OCI-LY1 (cell line): ENCODE data around the gene LIPA.

Experiments
- H2AFZ ChIP-seq: fragments of 200-600 bp; sonication (generic), shearing (Covaris generic); 2 replicates; pipeline ENCODE4 v1.6.0; 2014; ENCODE audit warnings: antibody characterized with exemption, mild to moderate bottlenecking, low read length
- H3F3A ChIP-seq: fragments of 200-600 bp; sonication (generic), shearing (Covaris generic); 2 replicates; pipeline ENCODE4 v1.6.0; 2014; ENCODE audit warnings: mild to moderate bottlenecking, antibody characterized with exemption, low read length, moderate library complexity; ENCODE audit not compliant: insufficient read depth
- H3K27ac ChIP-seq: fragments of 200-600 bp; sonication (generic); 2 replicates; pipeline ENCODE4 v1.5.1; 2014; ENCODE audit warnings: low read length, mixed run types, mild to moderate bottlenecking, low read depth; ENCODE audit not compliant: poor library complexity, severe bottlenecking
- H3K27me3 ChIP-seq: fragments of 200-600 bp; sonication (generic); 2 replicates; pipeline ENCODE4 v1.6.0; 2014; ENCODE audit warnings: antibody characterized with exemption, mild to moderate bottlenecking, low read length, moderate library complexity; ENCODE audit not compliant: insufficient read depth
- H3K36me3 ChIP-seq: fragments of 200-600 bp; sonication (generic); 2 replicates; pipeline ENCODE4 v1.6.1; 2014; ENCODE audit warnings: mild to moderate bottlenecking, antibody characterized with exemption, low read length, moderate library complexity, mixed read lengths; ENCODE audit not compliant: insufficient read depth
- H3K4me1 ChIP-seq: fragments of 200-600 bp; sonication (generic); 2 replicates; pipeline ENCODE4 v1.5.1; 2014; ENCODE audit warnings: mild to moderate bottlenecking, low read length, moderate library complexity; ENCODE audit not compliant: insufficient read depth, severe bottlenecking
- H3K4me2 ChIP-seq: fragments of 200-600 bp; sonication (generic), shearing (Covaris generic); 2 replicates; pipeline ENCODE4 v1.6.1; 2014; ENCODE audit warnings: low read length
- H3K4me3 ChIP-seq: fragments of 200-600 bp; sonication (generic); 2 replicates; pipeline ENCODE4 v1.5.1; 2014; ENCODE audit warnings: low read length, low read depth, mild to moderate bottlenecking, mixed read lengths; ENCODE audit not compliant: poor library complexity, severe bottlenecking
- H3K79me2 ChIP-seq: fragments of 200-600 bp; shearing (Covaris generic); 2 replicates; pipeline ENCODE4 v1.6.1; 2016; ENCODE audit warnings: mixed run types, low read length, mixed read lengths; ENCODE audit not compliant: insufficient read depth
- H3K9ac ChIP-seq: fragments of 200-600 bp; sonication (generic), shearing (Covaris generic); 2 replicates; pipeline ENCODE4 v1.6.1; 2014; ENCODE audit warnings: mild to moderate bottlenecking, low read length, mixed read lengths
- H3K9me2 ChIP-seq: fragments of 200-600 bp; sonication (generic), shearing (Covaris generic); 2 replicates; pipeline ENCODE4 v1.6.1; 2014; ENCODE audit warnings: low read depth, mild to moderate bottlenecking, low read length, mixed read lengths
- H3K9me3 ChIP-seq: fragments of 200-600 bp; shearing (Covaris generic); 2 replicates; pipeline ENCODE4 v1.6.1; 2014; ENCODE audit warnings: low read length, mixed read lengths
- H4K20me1 ChIP-seq: fragments of 200-600 bp; sonication (generic), shearing (Covaris generic); 2 replicates; pipeline ENCODE4 v1.6.0; 2016; ENCODE audit warnings: mild to moderate bottlenecking, low read length; ENCODE audit not compliant: insufficient read depth
- CTCF ChIP-seq: fragments of 200-600 bp; sonication (generic), shearing (Covaris generic); IDR thresholded peaks from 2 replicates; pipeline ENCODE4 v1.5.1; 2017; ENCODE audit warnings: mild to moderate bottlenecking, antibody characterized with exemption, low read length, moderate library complexity, mixed read lengths
- EZH2 ChIP-seq: fragments of 200-600 bp; sonication (generic), shearing (Covaris generic); IDR thresholded peaks from 2 replicates; pipeline ENCODE4 v1.8.0; 2017; ENCODE audit warnings: borderline replicate concordance, mixed run types, mild to moderate bottlenecking, antibody characterized with exemption, low read length, moderate library complexity, mixed read lengths

LIPA gene

GRCh38 chr10:89228962-89229361, 22.6 kb downstream of the LIPA start:
- H2AFZ ChIP-seq = no peak overlapping the region
- H3K4me1 ChIP-seq = no peaks in the 10 kb centered on the region
- H3K9me2 ChIP-seq = no peaks in the 10 kb centered on the region
- no peak overlapping the region for H3K27ac ChIP-seq
- TF ChIP-seq CTCF = no peak
- TF ChIP-seq EZH2 = no peak
- H3K9me3 ChIP-seq = no peaks in the 10 kb centered on the region
- H3K4me3 ChIP-seq = no peak overlapping the region
- no peak overlapping the region for H3K9ac ChIP-seq
- H3K27me3 ChIP-seq = no peaks in the 10 kb centered on the region
- H3K4me2 ChIP-seq = no peak overlapping the region
- H4K20me1 ChIP-seq = no peaks in the 10 kb centered on the region
- H3F3A ChIP-seq = no peaks in the 10 kb centered on the region
- H3K79me2 ChIP-seq = no peaks in the 10 kb centered on the region
- no peaks in the 10 kb centered on the region; the same call in 1 of the 2 replicates for H3K36me3 ChIP-seq

- no peaks in the 10 kb centered on the region for H3K9me3 ChIP-seq
- H3K4me2 ChIP-seq = no peak overlapping the region
- H4K20me1 ChIP-seq = no peaks in the 10 kb centered on the region
- no peaks in the 10 kb centered on the region for H3K79me2 ChIP-seq
- TF ChIP-seq CTCF (no peak), EZH2 (no peak)
- H3K27ac ChIP-seq = no peak overlapping the region
- no peaks in the 10 kb centered on the region for H3K9me2 ChIP-seq
- no peaks in the 10 kb centered on the region for H3F3A ChIP-seq
- H3K27me3 ChIP-seq = no peaks in the 10 kb centered on the region
- H3K4me3 ChIP-seq = no peak overlapping the region
- H3K4me1 ChIP-seq = no peaks in the 10 kb centered on the region
- no peak overlapping the region for H3K9ac ChIP-seq
- no peaks in the 10 kb centered on the region; the same call in 1 of the 2 replicates for H3K36me3 ChIP-seq
- H2AFZ ChIP-seq = no peak overlapping the region
These were observed 23.4 kb downstream of the LIPA start for GRCh38 chr10:89228146-89228545.

GRCh38 chr10:89226891-89227290, 24.7 kb downstream of the LIPA start:
- no peak for TF ChIP-seq EZH2
- TF ChIP-seq CTCF = no peak
- Histone ChIP-seq H3K36me3 (no peaks in the 10 kb centered on the region; the same call in 1 of the 2 replicates), H3K79me2 (no peaks in the 10 kb centered on the region), H3K4me2 (no peak overlapping the region), H2AFZ (no peak overlapping the region), H3K9me2 (no peaks in the 10 kb centered on the region), H3K9me3 (no peaks in the 10 kb centered on the region), H3K27me3 (no peaks in the 10 kb centered on the region), H4K20me1 (no peaks in the 10 kb centered on the region), H3K4me3 (no peak overlapping the region), H3K27ac (no peak overlapping the region), H3K9ac (no peak overlapping the region), H3F3A (no peaks in the 10 kb centered on the region), H3K4me1 (no peaks in the 10 kb centered on the region)
